Activated CD8-positive, alpha-beta memory T cell treated with anti-CD3 and anti-CD28 coated beads, Interleukin-2, amount 50 U/mL, for 24 hours (primary cell): Measurements from ENCODE around the gene SORT1.
A peak's percentile ranks its signal among the peaks of the same experiment; 100 is the strongest.
"Not testable (repeated sequence)": the region's sequence is repeated elsewhere in the genome, so short reads cannot be mapped to it uniquely, and the experiment has no call there.

Source experiments
- DNase-seq: peaks from one replicate; pipeline ENCODE4 v3.0.0-alpha.2; 2020; ENCODE audit errors: extremely low read depth

SORT1 gene

GRCh38 chr1:109397581-109398342, at the start of gene SORT1:
Gene SORT1 (minus strand): TSS chr1:109397918. CDS start chr1:109397892, 26 bp downstream.
- peak; percentile 27 for DNase-seq

- DNase-seq: not testable (repeated sequence)
Measured at GRCh38 chr1:109445949-109446695, 48.4 kb upstream of the SORT1 start.

DNA sequence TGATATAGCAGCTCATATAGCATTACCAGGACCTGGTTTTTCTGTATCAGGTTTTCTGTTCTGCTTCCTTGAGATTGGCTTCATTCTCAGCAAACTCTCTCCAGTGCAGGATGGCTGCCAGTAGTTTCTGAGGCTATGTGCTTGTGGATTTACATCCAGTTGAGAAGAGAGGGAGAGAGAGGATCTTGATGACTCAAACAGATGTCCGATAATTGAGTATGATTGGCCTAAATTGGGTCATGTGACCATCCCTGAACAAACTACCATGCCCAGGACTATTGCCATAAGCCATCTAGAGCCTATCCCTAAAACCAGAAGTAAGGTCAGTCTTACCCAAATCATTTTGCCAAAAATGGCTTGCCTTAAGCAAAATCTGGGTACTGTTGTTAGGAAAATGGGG, 46.6 kb upstream of the SORT1 start:
- no peak for DNase-seq

DNA sequence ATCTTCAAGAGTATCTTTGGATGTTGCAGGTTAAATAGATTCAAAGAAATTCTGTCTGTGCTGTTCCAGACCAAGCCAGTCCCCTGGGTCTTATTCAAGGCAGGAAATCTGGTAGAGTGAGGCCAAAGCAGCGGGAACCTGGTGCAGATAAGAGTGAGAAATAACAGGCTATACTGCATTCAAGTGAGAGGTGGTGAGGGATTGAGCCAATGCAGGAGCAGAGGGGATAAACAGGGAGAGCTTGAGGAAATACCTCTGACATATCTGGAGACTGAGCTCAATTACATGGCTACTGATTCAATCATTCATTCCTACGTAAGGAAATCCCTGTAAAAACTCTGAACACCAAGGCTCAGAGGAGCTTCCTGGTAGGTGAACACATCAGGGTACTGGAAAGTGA, 45.8 kb upstream of the SORT1 start:
- DNase-seq: no peak

DNA sequence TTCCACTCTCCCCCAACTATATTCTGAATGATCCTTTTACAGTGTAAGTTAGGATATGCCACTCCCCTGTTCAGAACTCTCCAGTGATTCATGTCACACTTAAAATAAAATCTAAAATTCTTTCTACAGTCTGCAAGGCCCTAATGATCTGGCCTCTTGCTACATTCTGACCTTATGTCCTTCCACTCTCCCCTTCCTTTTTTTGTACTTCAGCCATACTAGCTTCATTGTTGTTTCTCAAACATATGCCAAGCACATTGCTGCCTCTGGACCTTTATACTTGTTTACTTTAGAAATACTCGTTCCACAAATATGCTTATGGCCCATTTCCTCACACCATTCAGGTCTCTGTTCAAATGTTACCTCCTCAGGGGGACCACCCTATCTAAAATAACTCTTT, 43.4 kb upstream of the SORT1 start:
- no peak for DNase-seq

DNA sequence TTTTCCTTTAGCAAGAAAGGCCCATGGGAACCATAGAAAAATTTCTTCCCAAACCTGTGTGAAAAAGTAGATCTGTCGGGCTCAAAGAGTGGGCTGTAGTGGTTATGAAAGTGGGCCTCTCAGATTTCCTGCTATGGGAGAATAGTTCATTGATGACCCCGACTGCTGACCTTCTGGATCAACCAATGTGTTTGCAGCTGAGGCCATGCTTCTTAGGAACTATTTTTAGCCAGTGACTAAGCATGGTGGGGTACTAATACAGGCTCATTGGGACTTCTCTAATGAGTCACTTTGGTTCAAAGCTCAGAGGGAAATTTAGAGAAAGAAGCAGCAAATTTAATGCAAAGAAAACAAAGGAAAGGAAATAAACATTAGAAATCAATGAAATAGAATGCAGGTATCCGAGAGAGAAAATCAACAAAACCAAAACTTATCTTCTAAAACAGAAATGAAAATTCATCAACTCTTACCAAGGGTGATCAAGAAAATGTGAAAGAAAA, 41.1 kb upstream of the SORT1 start:
- no peak for DNase-seq

DNA sequence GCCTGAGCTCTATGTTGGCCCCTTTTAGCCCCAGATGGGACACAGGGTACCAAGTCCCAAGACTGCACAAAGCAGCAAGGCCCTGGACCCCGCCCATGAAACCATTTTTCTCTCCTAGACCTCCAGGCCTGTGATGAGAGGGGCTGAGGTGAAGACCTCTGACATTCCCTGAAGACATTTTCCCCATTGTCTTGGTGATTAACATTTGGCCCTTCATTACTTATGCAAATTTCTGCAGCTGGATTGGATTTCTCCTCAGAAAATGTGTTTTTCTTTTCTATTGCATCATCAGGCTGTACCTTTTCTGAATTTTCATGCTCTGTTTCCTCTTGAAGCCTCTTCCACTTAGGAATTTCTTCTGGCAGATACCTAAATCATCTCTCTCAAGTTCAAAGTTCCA, 36.8 kb upstream of the SORT1 start:
- no peak for DNase-seq

- DNase-seq: no peak
Measured at GRCh38 chr1:109433322-109433721, 35.6 kb upstream of the SORT1 start.

DNA sequence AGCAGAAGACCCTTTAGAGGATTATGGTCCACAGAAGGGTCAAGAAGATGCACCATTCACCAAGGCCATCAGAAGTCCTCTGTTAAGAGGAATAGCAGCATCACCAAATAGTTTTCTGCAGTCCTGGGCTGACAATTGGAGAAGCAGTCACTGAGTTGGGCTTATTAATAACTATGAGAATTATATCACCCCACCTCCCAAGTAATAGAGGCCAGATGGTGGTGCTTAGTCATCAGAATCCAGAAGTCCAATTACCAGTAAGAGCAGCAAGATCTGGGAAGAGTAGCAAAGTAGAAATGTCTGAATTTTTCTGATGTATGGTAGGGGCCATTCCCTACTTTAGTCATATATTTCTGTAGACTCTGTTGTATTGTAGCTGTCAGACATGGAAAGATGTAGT, 34.6 kb upstream of the SORT1 start:
- no peak for DNase-seq

GRCh38 chr1:109427171-109427467, 29.4 kb upstream of the SORT1 start:
- DNase-seq: no peak

GRCh38 chr1:109426281-109427170, 28.8 kb upstream of the SORT1 start, which contains the start of gene PSMA5:
Gene PSMA5 (minus strand): TSS chr1:109426448. CDS start chr1:109426330, 118 bp downstream.
- DNase-seq: peak; percentile 92

- DNase-seq: peak; percentile 20
Measured at GRCh38 chr1:109425391-109426280, 27.9 kb upstream of the SORT1 start.

DNA sequence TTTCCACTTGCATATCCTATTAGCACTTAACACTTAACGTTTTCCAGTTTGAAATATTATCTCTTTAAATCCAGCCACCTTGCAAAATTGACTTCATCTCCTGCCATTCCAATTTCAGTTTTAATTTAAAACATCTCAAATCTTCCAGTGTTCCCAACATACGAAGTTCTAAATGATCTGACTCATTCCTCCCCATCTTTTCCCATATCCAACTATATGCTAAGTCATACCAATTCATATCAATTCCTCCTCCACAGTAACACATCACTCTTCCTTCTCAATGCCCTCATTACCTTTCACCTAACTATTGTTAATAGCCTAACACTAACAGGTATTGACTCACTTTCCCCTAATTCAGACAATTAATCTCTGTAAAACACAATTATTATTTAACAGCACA, 25.8 kb upstream of the SORT1 start:
- DNase-seq: no peak

DNA sequence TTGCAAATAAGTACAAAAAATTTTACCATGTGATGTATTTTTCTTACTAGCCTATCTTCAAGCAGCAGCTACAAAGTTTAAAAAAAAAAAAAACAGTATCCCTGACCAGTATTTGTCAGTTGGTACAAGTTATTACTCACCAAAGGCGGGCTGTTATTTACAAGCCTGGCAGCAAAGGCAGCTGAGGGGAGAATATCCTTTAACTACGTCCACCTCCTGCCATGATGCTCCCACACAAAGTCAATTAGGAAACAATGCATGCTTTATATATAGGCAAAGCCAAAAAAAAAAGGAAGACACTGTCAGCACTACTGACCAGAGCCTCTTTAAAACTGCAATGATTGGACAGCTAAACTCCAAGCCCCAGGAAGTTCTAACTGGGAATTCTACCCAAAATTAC, 14.8 kb upstream of the SORT1 start:
- DNase-seq: no peak

- DNase-seq: no peak
Measured at GRCh38 chr1:109404838-109405237, 7.1 kb upstream of the SORT1 start.

DNA sequence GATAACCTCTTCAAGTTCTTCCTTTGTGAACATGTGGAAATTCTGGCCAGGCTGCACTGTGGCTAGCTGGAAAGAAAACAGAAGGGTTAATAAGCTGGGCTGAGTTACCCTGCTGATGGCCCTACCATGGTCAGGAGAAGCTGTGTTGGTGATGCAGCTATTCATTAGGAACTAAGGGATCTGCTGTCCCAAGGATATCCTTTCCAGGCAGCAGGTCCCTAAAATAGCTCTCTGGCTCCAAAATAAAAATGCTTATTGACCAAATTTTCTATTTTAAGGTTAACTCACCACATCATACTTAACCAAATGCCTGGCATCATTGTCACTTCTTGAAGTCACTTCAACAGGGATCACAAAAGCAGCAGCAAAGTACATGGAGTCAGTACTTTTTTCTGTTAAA, 4.3 kb upstream of the SORT1 start:
- no peak for DNase-seq

- no peak for DNase-seq
Measured at GRCh38 chr1:109400035-109400655, 2.4 kb upstream of the SORT1 start.

DNA sequence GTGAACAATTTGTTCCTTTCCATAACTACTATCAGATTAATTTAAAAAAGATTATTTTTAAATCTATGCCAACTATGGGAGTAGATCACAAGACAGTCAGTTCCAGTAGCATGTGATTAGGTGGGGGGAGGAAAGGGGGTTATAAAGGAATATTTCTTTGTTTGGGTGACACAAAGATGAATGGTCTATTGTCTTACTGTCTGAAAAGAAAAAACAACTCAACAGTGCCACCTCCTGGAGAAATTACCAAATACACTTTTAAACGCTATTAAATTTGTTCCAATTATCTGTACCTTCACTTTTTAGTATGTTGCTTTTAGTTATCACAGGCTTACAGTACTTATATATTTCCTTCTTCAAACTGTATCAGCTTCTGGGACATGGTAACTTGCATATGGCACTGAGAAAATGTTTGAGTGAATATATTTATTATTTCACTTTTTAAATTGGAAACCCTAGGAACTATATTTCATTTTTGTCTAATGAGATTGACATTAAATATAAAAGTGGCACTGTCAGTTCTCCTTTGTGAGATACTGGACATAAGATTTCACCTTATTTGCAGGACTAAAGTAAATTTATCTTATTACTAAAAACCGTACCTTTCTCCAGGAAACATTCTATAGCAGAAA, 1.7 kb upstream of the SORT1 start:
- no peak for DNase-seq

DNA sequence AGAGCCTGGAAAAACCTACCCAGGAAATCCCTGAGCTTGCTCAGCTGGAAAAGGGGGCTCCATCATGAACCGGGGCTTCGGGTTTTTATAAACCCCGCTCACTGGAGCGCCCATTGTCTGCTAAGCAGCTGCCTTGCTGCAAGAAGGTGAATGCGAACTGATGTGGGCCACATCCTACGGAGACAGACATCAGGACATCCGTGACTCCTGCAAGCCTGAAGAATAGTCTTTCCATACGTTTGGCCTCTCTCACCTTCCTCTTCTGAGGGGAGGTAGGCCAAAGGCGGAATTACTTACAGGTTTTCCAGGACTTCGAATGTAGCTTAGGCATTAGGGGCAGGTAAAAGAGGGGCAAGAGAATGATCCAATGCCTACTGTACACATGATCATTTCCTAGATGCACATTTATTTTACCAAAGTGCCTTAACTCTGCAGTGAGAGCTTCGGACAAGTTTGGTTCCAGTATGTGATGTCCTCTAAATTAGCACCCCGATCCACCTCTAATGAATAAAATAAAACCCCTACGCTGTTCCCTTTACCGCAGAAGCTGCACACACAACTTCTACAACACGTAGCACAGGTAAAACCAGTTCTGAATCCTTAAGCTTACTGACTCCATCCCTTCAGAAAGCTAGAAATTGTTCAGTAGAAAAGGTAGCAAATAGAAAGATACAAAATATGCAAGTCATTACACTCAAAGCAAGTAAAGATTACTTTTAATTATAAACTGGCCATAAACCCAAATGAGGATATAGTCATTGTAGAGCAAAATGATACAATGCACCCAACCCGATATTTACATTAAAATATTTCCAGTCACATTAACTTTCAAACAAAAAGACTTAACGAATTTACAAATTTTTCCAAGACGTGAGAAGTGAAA, 866 bp upstream of the SORT1 start:
- no peak for DNase-seq
